Measurements from ENCODE around the gene HDHD2. TPM values are rescaled to one million over a fixed set of nuclear protein-coding genes. Genes with fewer than 3 reads are reported as not detected.

HDHD2 gene
- polyA plus RNA-seq, 1 donor (not counting 4 experiments of a cell fraction or from before 2014, with no cell fraction given), result 17.7 TPM

GRCh38 chr18:47168509-47168908 lies 18.2 kb upstream of the HDHD2 start:
- Histone ChIP-seq H3K4me1 (ENCODE audit: control insufficient read depth, extremely low read depth, insufficient read depth, low read length) (peaks cover 2% of the 10 kb centered on the region), H3K27ac (ENCODE audit: control insufficient read depth, insufficient read depth, low read length) (no peak overlapping the region), H3K9me3 (ENCODE audit: control insufficient read depth, low read depth, low read length) (no peaks in the 10 kb centered on the region), H3K4me3 (ENCODE audit: control insufficient read depth in 2 of 3, extremely low read depth in 1 of 3, insufficient read depth in 2 of 3, low read depth in 1 of 3, low read length in 3 of 3) (no peak overlapping the region), H3K36me3 (ENCODE audit: control insufficient read depth in 2 of 2, extremely low read depth in 1 of 2, insufficient read depth in 2 of 2, low read length in 2 of 2) (no peaks in the 10 kb centered on the region), H3K27me3 (ENCODE audit: control insufficient read depth, extremely low read depth, insufficient read depth, low read length) (no peaks in the 10 kb centered on the region), H4K20me1 (ENCODE audit: control insufficient read depth, extremely low read depth, insufficient read depth, low read length) (peaks cover 2% of the 10 kb centered on the region), H3K9ac (ENCODE audit: control insufficient read depth, extremely low read depth, insufficient read depth, low read length) (no peak overlapping the region), H3K9me1 (ENCODE audit: control insufficient read depth, extremely low read depth, insufficient read depth, low read length) (no peaks in the 10 kb centered on the region), H2AFZ (ENCODE audit: control insufficient read depth, low read length) (no peak overlapping the region), H3K4me2 (ENCODE audit: control insufficient read depth, extremely low read depth, insufficient read depth, low read depth, low read length) (no peak overlapping the region), H3K79me2 (ENCODE audit: control insufficient read depth, insufficient read depth, low read length) (peaks cover 77% of the 10 kb centered on the region)
- dilution Hi-C loops (cut with MboI; ENCODE audit: extremely low pct_ligation_motif_present, low sequenced_read_pairs), result no loop called here
- no peak for FAIRE-seq
- TF ChIP-seq EZH2 (IDR thresholded peaks at IDR 0.05; ENCODE audit: low read length) (no peak), CTCF (optimal IDR thresholded peaks at IDR 0.05 in 1 of 3, IDR thresholded peaks at IDR 0.05 in 1 of 3, conservative IDR thresholded peaks at IDR 0.05 in 1 of 3; ENCODE audit: extremely low read depth in 1 of 3, insufficient read depth in 2 of 3, low read length in 3 of 3) (no peak)
- no peak for DNase-seq (ENCODE audit: low read depth, low spot score)

GRCh38 chr18:47166294-47166693 lies 16.0 kb upstream of the HDHD2 start:
- Histone ChIP-seq H3K9me1 (ENCODE audit: control insufficient read depth, extremely low read depth, insufficient read depth, low read length) (no peaks in the 10 kb centered on the region), H4K20me1 (ENCODE audit: control insufficient read depth, extremely low read depth, insufficient read depth, low read length) (peaks cover 4% of the 10 kb centered on the region), H3K9me3 (ENCODE audit: control insufficient read depth, low read depth, low read length) (no peaks in the 10 kb centered on the region), H3K9ac (ENCODE audit: control insufficient read depth, extremely low read depth, insufficient read depth, low read length) (no peak overlapping the region), H2AFZ (ENCODE audit: control insufficient read depth, low read length) (no peak overlapping the region), H3K4me1 (ENCODE audit: control insufficient read depth, extremely low read depth, insufficient read depth, low read length) (peaks cover 5% of the 10 kb centered on the region), H3K27me3 (ENCODE audit: control insufficient read depth, extremely low read depth, insufficient read depth, low read length) (no peaks in the 10 kb centered on the region), H3K4me2 (ENCODE audit: control insufficient read depth, extremely low read depth, insufficient read depth, low read depth, low read length) (no peak overlapping the region), H3K4me3 (ENCODE audit: control insufficient read depth in 2 of 3, extremely low read depth in 1 of 3, insufficient read depth in 2 of 3, low read depth in 1 of 3, low read length in 3 of 3) (no peak overlapping the region), H3K27ac (ENCODE audit: control insufficient read depth, insufficient read depth, low read length) (no peak overlapping the region), H3K36me3 (ENCODE audit: control insufficient read depth in 2 of 2, extremely low read depth in 1 of 2, insufficient read depth in 2 of 2, low read length in 2 of 2) (no peaks in the 10 kb centered on the region), H3K79me2 (ENCODE audit: control insufficient read depth, insufficient read depth, low read length) (peaks cover 74% of the 10 kb centered on the region)
- DNase-seq (ENCODE audit: low read depth, low spot score), result no peak
- no peak for FAIRE-seq
- TF ChIP-seq EZH2 (IDR thresholded peaks at IDR 0.05; ENCODE audit: low read length), result no peak
- TF ChIP-seq CTCF (optimal IDR thresholded peaks at IDR 0.05 in 1 of 3, IDR thresholded peaks at IDR 0.05 in 1 of 3, conservative IDR thresholded peaks at IDR 0.05 in 1 of 3; ENCODE audit: extremely low read depth in 1 of 3, insufficient read depth in 2 of 3, low read length in 3 of 3), result no peak
- dilution Hi-C loops (cut with MboI; ENCODE audit: extremely low pct_ligation_motif_present, low sequenced_read_pairs), result no loop called here

Measured in keratinocyte (primary cell).